Stimulated activated naive B cell treated with anti-CD40 and anti-IgM and Interleukin-4, amounts not matched to agents 10 μg/mL and 1 μg/mL and 100 μg/mL, for 72 hours (primary cell): ENCODE measurements around the gene TSC22D1.

ENCODE experiments used
- ATAC-seq, 2 donors: fragments of 150-1000 bp; cut with Tn5 transposase; replicated peaks; 2 replicates each; pipeline ENCODE4 v1.10.0; 2021; ENCODE audit warnings: moderate library complexity in 1 of 2
- DNase-seq: peaks from one replicate; pipeline ENCODE4 v3.0.0; 2021
- H3K27ac Mint-ChIP-seq: one replicate; pipeline ENCODE4 v1.8.0; 2022; ENCODE audit warnings: mild to moderate bottlenecking, mixed read lengths
- H3K27me3 Mint-ChIP-seq, 2 donors: one replicate each; pipeline ENCODE4 v1.8.0; 2022; ENCODE audit warnings: mixed read lengths in 2 of 2
- H3K36me3 Mint-ChIP-seq, 2 donors: one replicate each; pipeline ENCODE4 v1.8.0; 2022; ENCODE audit warnings: mixed read lengths in 2 of 2, mild to moderate bottlenecking in 1 of 2
- H3K4me1 Mint-ChIP-seq, 2 donors: one replicate each; pipeline ENCODE4 v1.8.0; 2022; ENCODE audit warnings: mixed read lengths in 2 of 2, mild to moderate bottlenecking in 1 of 2
- H3K4me3 Mint-ChIP-seq, 2 donors: one replicate each; pipeline ENCODE4 v1.8.0; 2022; ENCODE audit warnings: mild to moderate bottlenecking in 2 of 2, mixed read lengths in 2 of 2, moderate library complexity in 1 of 2
- H3K9me3 Mint-ChIP-seq, 2 donors: one replicate each; pipeline ENCODE4 v1.8.0; 2022; ENCODE audit warnings: mixed read lengths in 2 of 2, mild to moderate bottlenecking in 1 of 2

The TSC22D1 gene

GRCh38 chr13:44413095-44413494 lies 163.0 kb downstream of the TSC22D1 start:
- Mint-ChIP-seq H3K27ac (no peak overlapping the region), H3K9me3 (peaks cover 0 to 4% of the 10 kb centered on the region in 2 donors), H3K4me3 (no peak overlapping the region), H3K27me3 (peaks cover 12 to 18% of the 10 kb centered on the region in 2 donors), H3K4me1 (peaks cover 20% of the 10 kb centered on the region in 2 donors), H3K36me3 (no peaks in the 10 kb centered on the region)
- ATAC-seq (peak in 1 of 2 donors; percentile 35), DNase-seq (no peak)

- Mint-ChIP-seq H3K36me3 (no peaks in the 10 kb centered on the region), H3K27ac (peak overlapping the region; percentile 1), H3K27me3 (peaks cover 12 to 18% of the 10 kb centered on the region in 2 donors), H3K4me1 (peaks cover 13 to 15% of the 10 kb centered on the region in 2 donors), H3K9me3 (peaks cover 0 to 4% of the 10 kb centered on the region in 2 donors), H3K4me3 (no peak overlapping the region)
- ATAC-seq, result no peak
- DNase-seq, result no peak
Observed at GRCh38 chr13:44412346-44412935, 163.7 kb downstream of the TSC22D1 start.

- Mint-ChIP-seq H3K36me3 (no peaks in the 10 kb centered on the region), H3K4me1 (peaks cover 10 to 13% of the 10 kb centered on the region in 2 donors)
- no peak for ATAC-seq
Observed at GRCh38 chr13:44411841-44412240, 164.3 kb downstream of the TSC22D1 start.

GRCh38 chr13:44410328-44410859 lies 165.7 kb downstream of the TSC22D1 start:
- Mint-ChIP-seq H3K27ac (no peak overlapping the region), H3K4me1 (peaks cover 0 to 4% of the 10 kb centered on the region in 2 donors), H3K36me3 (no peaks in the 10 kb centered on the region), H3K27me3 (peaks cover 18 to 24% of the 10 kb centered on the region in 2 donors), H3K9me3 (no peaks in the 10 kb centered on the region), H3K4me3 (no peak overlapping the region)
- DNase-seq, result no peak
- ATAC-seq, result no peak

More at GRCh38 chr13:44411841-44412240, 164.3 kb downstream of the TSC22D1 start:
- Mint-ChIP-seq H3K9me3 (peaks cover 0 to 4% of the 10 kb centered on the region in 2 donors), H3K4me3 (no peak overlapping the region), H3K27me3 (peaks cover 17 to 22% of the 10 kb centered on the region in 2 donors), H3K27ac (no peak overlapping the region)
- no peak for DNase-seq

- Mint-ChIP-seq H3K36me3 (no peaks in the 10 kb centered on the region), H3K4me1 (peaks cover 0 to 4% of the 10 kb centered on the region in 2 donors), H3K27me3 (peaks cover 18 to 27% of the 10 kb centered on the region in 2 donors), H3K27ac (no peak overlapping the region), H3K9me3 (no peaks in the 10 kb centered on the region), H3K4me3 (no peak overlapping the region)
- DNase-seq (no peak), ATAC-seq (no peak)
Observed at GRCh38 chr13:44409595-44409994, 166.5 kb downstream of the TSC22D1 start.

GRCh38 chr13:44407891-44408290 lies 168.2 kb downstream of the TSC22D1 start:
- H3K36me3 Mint-ChIP-seq, result no peaks in the 10 kb centered on the region
- DNase-seq (no peak), ATAC-seq (no peak)
- H3K9me3 Mint-ChIP-seq, result no peaks in the 10 kb centered on the region
- no peak overlapping the region for H3K27ac Mint-ChIP-seq
- peaks cover 0 to 2% of the 10 kb centered on the region in 2 donors for H3K4me1 Mint-ChIP-seq
- no peak overlapping the region for H3K4me3 Mint-ChIP-seq
- peaks cover 28 to 29% of the 10 kb centered on the region in 2 donors for H3K27me3 Mint-ChIP-seq

GRCh38 chr13:44407379-44407778 lies 168.8 kb downstream of the TSC22D1 start:
- H3K36me3 Mint-ChIP-seq, result no peaks in the 10 kb centered on the region
- ATAC-seq (no peak), DNase-seq (no peak)
- H3K27ac Mint-ChIP-seq, result no peak overlapping the region
- no peak overlapping the region for H3K4me3 Mint-ChIP-seq
- H3K27me3 Mint-ChIP-seq, result peaks cover 28 to 29% of the 10 kb centered on the region in 2 donors
- peaks cover 0 to 2% of the 10 kb centered on the region in 2 donors for H3K4me1 Mint-ChIP-seq
- H3K9me3 Mint-ChIP-seq, result no peaks in the 10 kb centered on the region

- DNase-seq, result no peak
- no peak overlapping the region for H3K4me3 Mint-ChIP-seq
- H3K27ac Mint-ChIP-seq, result no peak overlapping the region
- peaks cover 28 to 29% of the 10 kb centered on the region in 2 donors for H3K27me3 Mint-ChIP-seq
- H3K9me3 Mint-ChIP-seq, result no peaks in the 10 kb centered on the region
- no peak for ATAC-seq
- peaks cover 0 to 2% of the 10 kb centered on the region in 2 donors for H3K4me1 Mint-ChIP-seq
- H3K36me3 Mint-ChIP-seq, result no peaks in the 10 kb centered on the region
Observed at GRCh38 chr13:44406617-44407016, 169.5 kb downstream of the TSC22D1 start.

- peaks cover 21 to 22% of the 10 kb centered on the region in 2 donors for H3K27me3 Mint-ChIP-seq
- no peak overlapping the region for H3K27ac Mint-ChIP-seq
- no peaks in the 10 kb centered on the region for H3K9me3 Mint-ChIP-seq
- no peak overlapping the region for H3K4me3 Mint-ChIP-seq
- no peaks in the 10 kb centered on the region for H3K4me1 Mint-ChIP-seq
- no peak for DNase-seq
- no peaks in the 10 kb centered on the region for H3K36me3 Mint-ChIP-seq
- ATAC-seq, result no peak
Observed at GRCh38 chr13:44404261-44405132, 171.6 kb downstream of the TSC22D1 start.

GRCh38 chr13:44403461-44404056 lies 172.6 kb downstream of the TSC22D1 start:
- peaks cover 21 to 25% of the 10 kb centered on the region in 2 donors for H3K27me3 Mint-ChIP-seq
- H3K27ac Mint-ChIP-seq, result no peak overlapping the region
- no peaks in the 10 kb centered on the region for H3K9me3 Mint-ChIP-seq
- no peak overlapping the region for H3K4me3 Mint-ChIP-seq
- ATAC-seq, result no peak
- no peaks in the 10 kb centered on the region for H3K36me3 Mint-ChIP-seq
- H3K4me1 Mint-ChIP-seq, result no peaks in the 10 kb centered on the region
- DNase-seq, result no peak

- Mint-ChIP-seq H3K4me1 (no peaks in the 10 kb centered on the region), H3K27me3 (peaks cover 21 to 27% of the 10 kb centered on the region in 2 donors), H3K36me3 (no peaks in the 10 kb centered on the region), H3K4me3 (no peak overlapping the region), H3K27ac (no peak overlapping the region), H3K9me3 (no peaks in the 10 kb centered on the region)
- DNase-seq (no peak), ATAC-seq (no peak)
Observed at GRCh38 chr13:44402899-44403445, 173.2 kb downstream of the TSC22D1 start.

- H3K9me3 Mint-ChIP-seq, result no peaks in the 10 kb centered on the region
Observed at GRCh38 chr13:44401577-44401976, 174.6 kb downstream of the TSC22D1 start.

GRCh38 chr13:44400736-44401135 lies 175.4 kb downstream of the TSC22D1 start:
- no peak overlapping the region for H3K4me3 Mint-ChIP-seq
- no peaks in the 10 kb centered on the region for H3K9me3 Mint-ChIP-seq
- ATAC-seq (no peak), DNase-seq (no peak)
- H3K27ac Mint-ChIP-seq, result no peak overlapping the region
- H3K36me3 Mint-ChIP-seq, result no peaks in the 10 kb centered on the region
- H3K4me1 Mint-ChIP-seq, result no peaks in the 10 kb centered on the region
- H3K27me3 Mint-ChIP-seq, result peaks cover 10 to 20% of the 10 kb centered on the region in 2 donors

More at GRCh38 chr13:44401577-44401976, 174.6 kb downstream of the TSC22D1 start:
- Mint-ChIP-seq H3K36me3 (no peaks in the 10 kb centered on the region), H3K27me3 (peaks cover 16 to 22% of the 10 kb centered on the region in 2 donors), H3K4me3 (no peak overlapping the region), H3K4me1 (no peaks in the 10 kb centered on the region), H3K27ac (no peak overlapping the region)
- ATAC-seq (no peak), DNase-seq (no peak)

- DNase-seq (no peak), ATAC-seq (no peak)
- H3K27me3 Mint-ChIP-seq, result peaks cover 5 to 13% of the 10 kb centered on the region in 2 donors
- no peaks in the 10 kb centered on the region for H3K36me3 Mint-ChIP-seq
- no peak overlapping the region for H3K4me3 Mint-ChIP-seq
- H3K9me3 Mint-ChIP-seq, result no peaks in the 10 kb centered on the region
- no peaks in the 10 kb centered on the region for H3K4me1 Mint-ChIP-seq
- no peak overlapping the region for H3K27ac Mint-ChIP-seq
Observed at GRCh38 chr13:44399074-44399473, 177.1 kb downstream of the TSC22D1 start.
